Stimulated activated CD8-positive, alpha-beta memory T cell treated with anti-CD3 and anti-CD28 coated beads, Interleukin-7, amount 100 ng/mL, for 4 hours (primary cell): ENCODE measurements around the gene ATAD3B.
A peak's percentile ranks its signal among the peaks of the same experiment; 100 is the strongest.
"Not testable (repeated sequence)": the region's sequence is repeated elsewhere in the genome, so short reads cannot be mapped to it uniquely, and the experiment has no call there.

Experiments used
- DNase-seq, 2 donors: peaks; one replicate each; pipeline ENCODE4 v3.0.0-alpha.2; 2020; ENCODE audit warnings: low read depth in 2 of 2

The ATAD3B gene

GRCh38 chr1:1471389-1472052, at the start of gene ATAD3B:
Gene ATAD3B, plus strand, starts transcription at chr1:1471765. Its CDS starts 120 bp downstream, at chr1:1471885.
- peak; percentile 86 to 93 for DNase-seq

- DNase-seq, result no peak
Observed at GRCh38 chr1:1421907-1422464, 49.6 kb upstream of the ATAD3B start.

- DNase-seq, result no peak
Observed at GRCh38 chr1:1422465-1423244, 48.9 kb upstream of the ATAD3B start.

GRCh38 chr1:1423245-1423597, 48.3 kb upstream of the ATAD3B start:
- no peak for DNase-seq

GRCh38 chr1:1424707-1425106, 46.9 kb upstream of the ATAD3B start:
- no peak for DNase-seq

GRCh38 chr1:1425426-1425752, 46.2 kb upstream of the ATAD3B start:
- no peak for DNase-seq

GRCh38 chr1:1425753-1426495, 45.6 kb upstream of the ATAD3B start:
- DNase-seq, result no peak

GRCh38 chr1:1426496-1427105, 45.0 kb upstream of the ATAD3B start:
- DNase-seq, result no peak

- no peak for DNase-seq
Observed at GRCh38 chr1:1427106-1427819, 44.3 kb upstream of the ATAD3B start.

GRCh38 chr1:1427820-1428148, 43.8 kb upstream of the ATAD3B start:
- no peak for DNase-seq

GRCh38 chr1:1428174-1428573, 43.4 kb upstream of the ATAD3B start:
- no peak for DNase-seq

- not testable (repeated sequence) for DNase-seq
Observed at GRCh38 chr1:1428967-1429366, 42.6 kb upstream of the ATAD3B start.

GRCh38 chr1:1429671-1430073, 41.9 kb upstream of the ATAD3B start:
- no peak for DNase-seq

- no peak for DNase-seq
Observed at GRCh38 chr1:1430114-1430982, 41.2 kb upstream of the ATAD3B start.

GRCh38 chr1:1430992-1431844, 40.3 kb upstream of the ATAD3B start:
- DNase-seq, result no peak

- DNase-seq, result no peak
Observed at GRCh38 chr1:1431845-1432273, 39.7 kb upstream of the ATAD3B start.

GRCh38 chr1:1432274-1432950, 39.2 kb upstream of the ATAD3B start:
- no peak for DNase-seq

- no peak for DNase-seq
Observed at GRCh38 chr1:1432951-1433803, 38.4 kb upstream of the ATAD3B start.
